B cell (primary cell): Measurements from ENCODE around the gene ABL1.

ENCODE experiments used
- CTCF ChIP-seq: fragments of 200-600 bp; IDR thresholded peaks from one replicate; pipeline ENCODE4 v1.8.0; 2022; ENCODE audit warnings: antibody characterized with exemption, mild to moderate bottlenecking
- EZH2 ChIP-seq: IDR thresholded peaks from 2 replicates; pipeline ENCODE4 v1.6.1; 2012; ENCODE audit warnings: borderline replicate concordance, low read depth, mild to moderate bottlenecking, moderate library complexity, low read length; ENCODE audit not compliant: insufficient read depth, poor library complexity, severe bottlenecking

- TF ChIP-seq CTCF (no peak), EZH2 (no peak)
Measured at GRCh38 chr9:130908878-130909355, 73.9 kb downstream of the ABL1 start.
